SK-N-SH (cell line): Measurements from ENCODE around the gene HDAC4. TPM values are rescaled to one million over a fixed set of nuclear protein-coding genes. Genes with fewer than 3 reads are reported as not detected.

Experiments
- CTCF ChIA-PET: fragments of 300-600, 350-600 bp; formaldehyde crosslinking; extraction: SDS; loops from one replicate; lab custom pipeline; 2021; lab: Yijun Ruan, JAX
- POLR2A ChIA-PET: fragments of 350-600 bp; sonication (Branson Sonifier 250); formaldehyde crosslinking; extraction: SDS; loops from one replicate; lab custom pipeline; 2020; ENCODE audit warnings: antibody characterized with exemption, inconsistent platforms; lab: Yijun Ruan, JAX
- DNase-seq: peaks from one replicate; pipeline ENCODE4 v3.0.0; 2012
- H2AFZ ChIP-seq: fragments of 200-600 bp; sonication (generic); 2 replicates; pipeline ENCODE4 v1.8.1; 2016; ENCODE audit warnings: antibody characterized with exemption, mild to moderate bottlenecking, low read depth
- H3F3A ChIP-seq: fragments of 200-600 bp; sonication (generic); replicated peaks from 2 replicates; pipeline ENCODE3; 2016; ENCODE audit warnings: antibody characterized with exemption, mild to moderate bottlenecking; ENCODE audit not compliant: insufficient read depth
- H3K27ac ChIP-seq, 2 experiments: fragments of 200-500 bp in 1 of 2; fragments of 200-600 bp in 1 of 2; sonication (Bioruptor generic) in 1 of 2; sonication (generic), shearing (Covaris generic) in 1 of 2; 2 replicates each; pipeline versions ENCODE4 v1.5.1 to v1.6.1; 2014 to 2016; ENCODE audit warnings: low read depth in 2 of 2, inconsistent platforms in 1 of 2, low read length in 1 of 2, mild to moderate bottlenecking in 1 of 2, mixed read lengths in 1 of 2
- H3K27me3 ChIP-seq: fragments of 200-600 bp; sonication (generic), shearing (Covaris generic); 2 replicates; pipeline ENCODE4 v1.6.1; 2016; ENCODE audit warnings: mixed run types; ENCODE audit not compliant: insufficient read depth
- H3K36me3 ChIP-seq, 2 experiments: fragments of 200-500 bp in 1 of 2; fragments of 200-600 bp in 1 of 2; sonication (Bioruptor generic) in 1 of 2; sonication (generic) in 1 of 2; replicated peaks in 1 of 2; 2 replicates each; pipeline versions ENCODE3 to v1.5.1; 2014 to 2016; ENCODE audit warnings: low read length in 1 of 2, mild to moderate bottlenecking in 1 of 2; ENCODE audit not compliant: insufficient read depth in 2 of 2, control insufficient read depth in 1 of 2
- H3K4me1 ChIP-seq, 2 experiments: fragments of 200-500 bp in 1 of 2; fragments of 200-600 bp in 1 of 2; sonication (Bioruptor generic) in 1 of 2; sonication (generic), shearing (Covaris generic) in 1 of 2; 2 replicates each; pipeline versions ENCODE4 v1.5.1 to v1.6.1; 2014 to 2016; ENCODE audit warnings: low read depth in 1 of 2, low read length in 1 of 2, mixed run types in 1 of 2; ENCODE audit not compliant: insufficient read depth in 2 of 2, control insufficient read depth in 1 of 2
- H3K4me2 ChIP-seq: fragments of 200-600 bp; sonication (generic), shearing (Covaris generic); 2 replicates; pipeline ENCODE4 v1.6.1; 2017; ENCODE audit warnings: mixed run types
- H3K4me3 ChIP-seq, 2 experiments: fragments of 200-500 bp in 1 of 2; fragments of 200-600 bp in 1 of 2; sonication (Bioruptor generic) in 1 of 2; sonication (generic), shearing (Covaris generic) in 1 of 2; 2 replicates each; pipeline versions ENCODE4 v1.5.1 to v1.8.1; 2014 to 2016; ENCODE audit warnings: low read depth in 2 of 2, inconsistent platforms in 1 of 2, low read length in 1 of 2, mild to moderate bottlenecking in 1 of 2, mixed read lengths in 1 of 2, moderate library complexity in 1 of 2
- H3K79me2 ChIP-seq: fragments of 200-600 bp; sonication (generic); 2 replicates; pipeline ENCODE4 v1.8.1; 2017; ENCODE audit warnings: mild to moderate bottlenecking; ENCODE audit not compliant: insufficient read depth
- H3K9ac ChIP-seq: fragments of 200-600 bp; sonication (generic); 2 replicates; pipeline ENCODE4 v1.6.1; 2017; ENCODE audit warnings: mixed run types
- H3K9me2 ChIP-seq: fragments of 200-600 bp; sonication (generic); 2 replicates; pipeline ENCODE4 v1.6.1; 2017; ENCODE audit warnings: mixed run types
- H3K9me3 ChIP-seq: fragments of 200-600 bp; sonication (generic); 2 replicates; pipeline ENCODE4 v1.6.1; 2017; ENCODE audit warnings: mixed run types, mild to moderate bottlenecking, moderate library complexity
- H4K20me1 ChIP-seq: fragments of 200-600 bp; sonication (generic); 2 replicates; pipeline ENCODE4 v1.6.1; 2017; ENCODE audit warnings: mild to moderate bottlenecking, mixed run types; ENCODE audit not compliant: insufficient read depth
- ELF1 ChIP-seq: IDR thresholded peaks from 2 replicates; pipeline ENCODE4 v1.4.0; 2012
- EP300 ChIP-seq, 2 experiments: IDR thresholded peaks; 2 replicates each; pipeline versions ENCODE4 v1.4.0 to v1.6.1; 2012; ENCODE audit warnings: borderline replicate concordance in 1 of 2, low read depth in 1 of 2, low read length in 1 of 2
- FOSL2 ChIP-seq: IDR thresholded peaks from 2 replicates; pipeline ENCODE4 v1.4.0; 2012; ENCODE audit warnings: low read depth, mild to moderate bottlenecking, moderate library complexity, borderline replicate concordance
- FOXJ3 ChIP-seq: sonication (generic); formaldehyde crosslinking; IDR thresholded peaks from 2 replicates; pipeline ENCODE4 v1.5.1; 2020; ENCODE audit warnings: mild to moderate bottlenecking, missing genetic modification reagents
- RAD21 ChIP-seq: IDR thresholded peaks from 2 replicates; pipeline ENCODE4 v1.6.1; 2012; ENCODE audit warnings: mild to moderate bottlenecking, low read length
- RFX5 ChIP-seq: IDR thresholded peaks from 2 replicates; pipeline ENCODE4 v1.6.1; 2012; ENCODE audit warnings: mild to moderate bottlenecking, improper control_type of control experiment, low read length
- TCF12 ChIP-seq: IDR thresholded peaks from 2 replicates; pipeline ENCODE4 v1.4.0; 2012
- WGBS: methylation state at CpG from one replicate; pipeline ENCODE4 v1.1.6; 2017; ENCODE audit warnings: low lambda C conversion rate; 5-methylcytosine and 5-hydroxymethylcytosine counted together
- polyA plus RNA-seq, 3 experiments: library from polyadenylated mRNA; depleted of rRNA; stranded (reverse); fragments of >200 nt; gene quantifications; 2 replicates each; pipeline ENCODE4 v1.2.3, GENCODE V29; 2012
- TF ChIP-seq, protein P1 (sequence below): IDR thresholded peaks from 2 replicates; pipeline ENCODE4 v1.4.0; 2012; ENCODE audit warnings: low read depth
- TF ChIP-seq, protein P2 (sequence below): IDR thresholded peaks from 2 replicates; pipeline ENCODE4 v1.6.1; 2012; ENCODE audit warnings: mild to moderate bottlenecking, low read depth, low read length, moderate library complexity
- TF ChIP-seq, protein P3 (sequence below): IDR thresholded peaks from 2 replicates; pipeline ENCODE4 v1.4.0; 2012; ENCODE audit warnings: low read depth, borderline replicate concordance

Gene HDAC4
- polyA plus RNA-seq, 1 of the 3 experiments (the other 2 are of a cell fraction) = 5.5 TPM

DNA sequence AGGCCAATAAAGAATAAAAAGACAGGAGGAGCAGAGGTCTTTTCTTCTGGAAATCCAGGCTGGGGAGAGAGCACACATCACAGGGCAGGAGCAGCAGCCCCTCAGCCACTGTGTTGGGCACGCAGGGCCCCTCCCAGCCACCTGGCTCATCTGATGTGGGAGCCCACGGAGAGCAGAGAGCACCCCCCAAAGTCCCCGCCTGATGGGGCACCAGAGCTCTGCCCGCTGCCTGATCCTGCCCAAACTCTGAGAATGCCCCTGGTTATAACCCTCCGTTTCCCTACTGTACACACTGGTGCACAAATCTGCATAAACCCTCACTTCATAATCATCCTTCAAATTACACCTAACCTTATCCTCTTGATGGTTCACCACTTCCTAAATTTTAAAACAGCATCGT is 111.3 kb downstream of the HDAC4 start:
- H3F3A ChIP-seq = no peaks in the 10 kb centered on the region
- H3K9me3 ChIP-seq = no peaks in the 10 kb centered on the region
- H4K20me1 ChIP-seq = no peaks in the 10 kb centered on the region
- no peaks in the 10 kb centered on the region for H3K27me3 ChIP-seq
- H3K4me3 ChIP-seq = no peak overlapping the region
- POLR2A ChIA-PET = interaction anchor here (0.7 kb wide), 1 partner anchor 14 kb away, joined by 3 read pairs; no protein-coding TSS in a partner anchor
- no peak overlapping the region for H3K9ac ChIP-seq
- H3K27ac ChIP-seq = peak overlapping the region in 1 of 2 experiments; percentile 9; a peak in 2 of 4 replicates
- H3K4me2 ChIP-seq = no peak overlapping the region
- TF ChIP-seq FOSL2 (no peak), TCF12 (no peak), RAD21 (no peak), EP300 (IDR thresholded peaks at IDR 0.05; ENCODE audit: borderline replicate concordance in 1 of 2, low read depth in 1 of 2, low read length in 1 of 2) (no peak), ELF1 (no peak), RFX5 (no peak)
- TF ChIP-seq, protein P1, sequence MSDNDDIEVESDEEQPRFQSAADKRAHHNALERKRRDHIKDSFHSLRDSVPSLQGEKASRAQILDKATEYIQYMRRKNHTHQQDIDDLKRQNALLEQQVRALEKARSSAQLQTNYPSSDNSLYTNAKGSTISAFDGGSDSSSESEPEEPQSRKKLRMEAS = no peak
- no peaks in the 10 kb centered on the region for H3K36me3 ChIP-seq
- WGBS = 91% methylated on average over 5 of the region's 6 CpGs
- no peak overlapping the region for H2AFZ ChIP-seq
- CTCF ChIA-PET = interaction anchor here (1.9 kb wide), 1 partner anchor 11 kb away, joined by 5 read pairs; no protein-coding TSS in a partner anchor
- H3K9me2 ChIP-seq = no peaks in the 10 kb centered on the region
- DNase-seq = no peak
- peaks cover 7% of the 10 kb centered on the region; the same call in 1 of the 2 replicates for H3K79me2 ChIP-seq
- peaks cover 0 to 51% of the 10 kb centered on the region in 2 experiments; a peak in 3 of 4 replicates for H3K4me1 ChIP-seq

DNA sequence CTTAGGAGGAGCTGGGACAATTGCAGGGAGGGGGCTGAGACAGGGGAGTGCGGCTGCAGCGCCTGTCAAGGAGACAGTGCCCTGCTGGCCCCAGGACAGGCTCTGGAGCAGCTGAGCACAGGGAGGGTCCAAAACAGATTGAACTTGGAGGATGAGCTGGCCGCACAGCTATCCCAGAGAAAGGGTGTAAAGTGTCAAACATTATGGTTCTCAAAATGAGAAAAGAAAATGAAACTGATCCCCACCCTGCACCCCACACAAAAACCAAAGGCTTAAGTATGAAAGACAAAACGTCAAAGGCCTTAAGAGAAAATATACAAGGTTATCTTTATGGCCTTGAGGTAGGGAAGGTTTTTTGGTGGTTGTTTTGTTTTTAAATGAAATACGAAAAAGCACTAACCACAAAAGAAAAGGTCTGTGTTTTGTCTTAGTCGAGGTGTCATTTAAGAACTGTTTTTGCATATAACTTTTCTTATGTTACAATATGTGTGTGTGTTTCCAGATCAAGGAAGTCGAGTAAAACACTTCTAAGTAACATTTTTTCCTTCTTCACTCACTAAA is 111.8 kb downstream of the HDAC4 start:
- no peaks in the 10 kb centered on the region for H3K36me3 ChIP-seq
- ChIA-PET POLR2A (interaction anchor here (0.7 kb wide), 1 partner anchor 13 kb away, joined by 3 read pairs; no protein-coding TSS in a partner anchor), CTCF (interaction anchor here (1.9 kb wide), 1 partner anchor 11 kb away, joined by 5 read pairs; no protein-coding TSS in a partner anchor)
- no peak overlapping the region for H3K9ac ChIP-seq
- H3K27me3 ChIP-seq = no peaks in the 10 kb centered on the region
- no peaks in the 10 kb centered on the region for H4K20me1 ChIP-seq
- DNase-seq = peak; percentile 66
- peaks cover 8% of the 10 kb centered on the region; the same call in 1 of the 2 replicates for H3K79me2 ChIP-seq
- no peak overlapping the region for H3K4me3 ChIP-seq
- no peaks in the 10 kb centered on the region for H3K9me2 ChIP-seq
- H3K4me2 ChIP-seq = no peak overlapping the region
- H3F3A ChIP-seq = no peaks in the 10 kb centered on the region
- peaks cover 0 to 51% of the 10 kb centered on the region in 2 experiments; a peak in 3 of 4 replicates for H3K4me1 ChIP-seq
- H3K9me3 ChIP-seq = no peaks in the 10 kb centered on the region
- TF ChIP-seq ELF1 = no peak
- TF ChIP-seq FOXJ3 (CRISPR knock-in tag) = no peak
- TF ChIP-seq, protein P2, sequence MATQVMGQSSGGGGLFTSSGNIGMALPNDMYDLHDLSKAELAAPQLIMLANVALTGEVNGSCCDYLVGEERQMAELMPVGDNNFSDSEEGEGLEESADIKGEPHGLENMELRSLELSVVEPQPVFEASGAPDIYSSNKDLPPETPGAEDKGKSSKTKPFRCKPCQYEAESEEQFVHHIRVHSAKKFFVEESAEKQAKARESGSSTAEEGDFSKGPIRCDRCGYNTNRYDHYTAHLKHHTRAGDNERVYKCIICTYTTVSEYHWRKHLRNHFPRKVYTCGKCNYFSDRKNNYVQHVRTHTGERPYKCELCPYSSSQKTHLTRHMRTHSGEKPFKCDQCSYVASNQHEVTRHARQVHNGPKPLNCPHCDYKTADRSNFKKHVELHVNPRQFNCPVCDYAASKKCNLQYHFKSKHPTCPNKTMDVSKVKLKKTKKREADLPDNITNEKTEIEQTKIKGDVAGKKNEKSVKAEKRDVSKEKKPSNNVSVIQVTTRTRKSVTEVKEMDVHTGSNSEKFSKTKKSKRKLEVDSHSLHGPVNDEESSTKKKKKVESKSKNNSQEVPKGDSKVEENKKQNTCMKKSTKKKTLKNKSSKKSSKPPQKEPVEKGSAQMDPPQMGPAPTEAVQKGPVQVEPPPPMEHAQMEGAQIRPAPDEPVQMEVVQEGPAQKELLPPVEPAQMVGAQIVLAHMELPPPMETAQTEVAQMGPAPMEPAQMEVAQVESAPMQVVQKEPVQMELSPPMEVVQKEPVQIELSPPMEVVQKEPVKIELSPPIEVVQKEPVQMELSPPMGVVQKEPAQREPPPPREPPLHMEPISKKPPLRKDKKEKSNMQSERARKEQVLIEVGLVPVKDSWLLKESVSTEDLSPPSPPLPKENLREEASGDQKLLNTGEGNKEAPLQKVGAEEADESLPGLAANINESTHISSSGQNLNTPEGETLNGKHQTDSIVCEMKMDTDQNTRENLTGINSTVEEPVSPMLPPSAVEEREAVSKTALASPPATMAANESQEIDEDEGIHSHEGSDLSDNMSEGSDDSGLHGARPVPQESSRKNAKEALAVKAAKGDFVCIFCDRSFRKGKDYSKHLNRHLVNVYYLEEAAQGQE = no peak
- TF ChIP-seq, protein P3, sequence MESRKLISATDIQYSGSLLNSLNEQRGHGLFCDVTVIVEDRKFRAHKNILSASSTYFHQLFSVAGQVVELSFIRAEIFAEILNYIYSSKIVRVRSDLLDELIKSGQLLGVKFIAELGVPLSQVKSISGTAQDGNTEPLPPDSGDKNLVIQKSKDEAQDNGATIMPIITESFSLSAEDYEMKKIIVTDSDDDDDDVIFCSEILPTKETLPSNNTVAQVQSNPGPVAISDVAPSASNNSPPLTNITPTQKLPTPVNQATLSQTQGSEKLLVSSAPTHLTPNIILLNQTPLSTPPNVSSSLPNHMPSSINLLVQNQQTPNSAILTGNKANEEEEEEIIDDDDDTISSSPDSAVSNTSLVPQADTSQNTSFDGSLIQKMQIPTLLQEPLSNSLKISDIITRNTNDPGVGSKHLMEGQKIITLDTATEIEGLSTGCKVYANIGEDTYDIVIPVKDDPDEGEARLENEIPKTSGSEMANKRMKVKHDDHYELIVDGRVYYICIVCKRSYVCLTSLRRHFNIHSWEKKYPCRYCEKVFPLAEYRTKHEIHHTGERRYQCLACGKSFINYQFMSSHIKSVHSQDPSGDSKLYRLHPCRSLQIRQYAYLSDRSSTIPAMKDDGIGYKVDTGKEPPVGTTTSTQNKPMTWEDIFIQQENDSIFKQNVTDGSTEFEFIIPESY = no peak
- TF ChIP-seq EP300 (IDR thresholded peaks at IDR 0.05; ENCODE audit: borderline replicate concordance in 1 of 2, low read depth in 1 of 2, low read length in 1 of 2) = no peak
- no peak for TF ChIP-seq RAD21
- 77% methylated on average over 7 of the region's 7 CpGs for WGBS
- peak overlapping the region in 1 of 2 experiments; percentile 31; a peak in 2 of 4 replicates for H3K27ac ChIP-seq
- H2AFZ ChIP-seq = no peak overlapping the region
